NT2/D1 (cell line): ENCODE data around the gene METAP1D.

ENCODE experiments used
- DNase-seq: peaks from one replicate; pipeline ENCODE4 v3.0.0-alpha.2; 2011; ENCODE audit warnings: low read depth, low spot score
- H3K27me3 ChIP-seq: 2 replicates; pipeline ENCODE4 v1.6.0; 2011; ENCODE audit warnings: mild to moderate bottlenecking; ENCODE audit not compliant: insufficient read length, insufficient read depth
- H3K36me3 ChIP-seq: 2 replicates; pipeline ENCODE4 v1.6.1; 2011; ENCODE audit warnings: mild to moderate bottlenecking, low read length, mixed read lengths; ENCODE audit not compliant: insufficient read depth, insufficient read length
- H3K4me1 ChIP-seq: 2 replicates; pipeline ENCODE4 v1.5.1; 2011; ENCODE audit not compliant: insufficient read depth, insufficient read length
- H3K4me3 ChIP-seq: 2 replicates; pipeline ENCODE4 v1.5.1; 2011; ENCODE audit warnings: low read depth; ENCODE audit not compliant: insufficient read length
- H3K9ac ChIP-seq: 2 replicates; pipeline ENCODE4 v1.6.0; 2011; ENCODE audit warnings: low read depth; ENCODE audit not compliant: insufficient read length
- H3K9me3 ChIP-seq: 2 replicates; pipeline ENCODE4 v1.5.1; 2011; ENCODE audit warnings: mild to moderate bottlenecking, low read length; ENCODE audit not compliant: insufficient read depth
- SUZ12 ChIP-seq: IDR thresholded peaks from 2 replicates; pipeline ENCODE4 v1.6.1; 2011; ENCODE audit not compliant: insufficient read length, insufficient read depth; ENCODE audit errors: extremely low read depth
- YY1 ChIP-seq: IDR thresholded peaks from 2 replicates; pipeline ENCODE4 v1.6.1; 2011; ENCODE audit not compliant: insufficient read length, insufficient read depth
- ZNF274 ChIP-seq: IDR thresholded peaks from 2 replicates; pipeline ENCODE4 v1.6.1; 2011; ENCODE audit warnings: mild to moderate bottlenecking, low read depth, low read length

METAP1D gene

GRCh38 chr2:171999161-171999560 is 592 bp upstream of the METAP1D start:
- Histone ChIP-seq H3K9me3 (no peaks in the 10 kb centered on the region), H3K27me3 (peaks cover 19% of the 10 kb centered on the region), H3K36me3 (peaks cover 5% of the 10 kb centered on the region), H3K4me3 (peak overlapping the region; percentile 86), H3K9ac (peak overlapping the region; percentile 76), H3K4me1 (no peaks in the 10 kb centered on the region)
- no peak for DNase-seq
- no peak for TF ChIP-seq YY1
- no peak for TF ChIP-seq SUZ12

GRCh38 chr2:172000696-172001361 is 1.1 kb downstream of the METAP1D start:
- Histone ChIP-seq H3K9me3 (no peaks in the 10 kb centered on the region), H3K36me3 (peaks cover 8% of the 10 kb centered on the region), H3K9ac (peak overlapping the region; percentile 97), H3K4me1 (no peaks in the 10 kb centered on the region), H3K27me3 (peaks cover 19% of the 10 kb centered on the region), H3K4me3 (peak overlapping the region; percentile 86)
- no peak for DNase-seq
- TF ChIP-seq YY1 (no peak), SUZ12 (no peak), ZNF274 (no peak)

DNA sequence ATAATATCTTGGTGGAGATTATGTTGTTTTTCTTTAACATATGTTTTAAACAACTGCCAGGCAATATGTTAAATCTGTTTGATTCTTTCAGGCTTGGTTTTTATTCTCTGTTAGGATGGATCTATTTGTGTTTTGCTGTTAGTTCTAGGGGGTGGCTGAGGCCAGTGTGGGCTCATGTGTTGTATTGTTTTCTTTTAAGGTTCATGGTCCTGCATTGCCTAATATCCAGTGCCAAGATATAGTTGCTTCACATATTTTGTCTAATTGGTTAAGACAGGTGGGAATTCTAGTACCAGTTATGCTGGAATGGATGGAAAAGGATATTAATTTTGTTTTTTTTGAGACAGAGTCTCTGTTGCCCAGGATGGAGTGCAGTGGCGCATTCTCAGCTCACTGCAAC is 7.6 kb downstream of the METAP1D start:
- Histone ChIP-seq H3K4me1 (no peaks in the 10 kb centered on the region), H3K9ac (no peak overlapping the region), H3K27me3 (no peaks in the 10 kb centered on the region), H3K4me3 (no peak overlapping the region), H3K36me3 (peaks cover 8% of the 10 kb centered on the region), H3K9me3 (no peaks in the 10 kb centered on the region)
- no peak for DNase-seq
- TF ChIP-seq YY1 (no peak), SUZ12 (no peak), ZNF274 (no peak)

DNA sequence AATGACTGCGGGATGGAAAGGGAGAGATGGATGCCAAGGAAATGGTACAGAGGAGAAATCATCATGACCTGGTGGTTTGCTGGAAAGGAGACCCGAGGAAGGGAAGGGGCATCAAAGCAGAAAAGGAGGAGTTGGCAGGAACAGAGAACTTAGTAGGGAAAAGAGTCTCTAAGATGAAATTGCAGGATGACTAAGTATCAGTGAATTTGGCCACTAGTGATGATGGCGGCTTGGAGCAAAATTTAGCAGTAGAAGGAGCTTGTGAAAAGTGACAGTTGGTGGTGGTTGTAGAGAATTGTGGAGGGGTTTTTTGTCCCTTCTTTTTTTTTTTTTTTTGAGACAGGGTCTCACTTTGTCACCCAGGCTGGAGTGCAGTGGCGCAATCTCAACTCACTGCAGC is 10.1 kb downstream of the METAP1D start:
- no peak for DNase-seq
- Histone ChIP-seq H3K4me1 (peaks cover 5% of the 10 kb centered on the region), H3K9me3 (no peaks in the 10 kb centered on the region), H3K36me3 (peaks cover 1% of the 10 kb centered on the region), H3K9ac (no peak overlapping the region), H3K27me3 (no peaks in the 10 kb centered on the region), H3K4me3 (no peak overlapping the region)
- TF ChIP-seq ZNF274 = no peak
- no peak for TF ChIP-seq SUZ12
- no peak for TF ChIP-seq YY1

GRCh38 chr2:172011812-172012575 is 12.2 kb downstream of the METAP1D start:
- no peak overlapping the region for H3K9ac ChIP-seq
- H3K36me3 ChIP-seq = no peaks in the 10 kb centered on the region
- no peak for DNase-seq
- no peaks in the 10 kb centered on the region for H3K27me3 ChIP-seq
- H3K4me3 ChIP-seq = no peak overlapping the region
- TF ChIP-seq YY1 (no peak), SUZ12 (no peak), ZNF274 (no peak)
- H3K9me3 ChIP-seq = no peaks in the 10 kb centered on the region
- peaks cover 5% of the 10 kb centered on the region for H3K4me1 ChIP-seq

DNA sequence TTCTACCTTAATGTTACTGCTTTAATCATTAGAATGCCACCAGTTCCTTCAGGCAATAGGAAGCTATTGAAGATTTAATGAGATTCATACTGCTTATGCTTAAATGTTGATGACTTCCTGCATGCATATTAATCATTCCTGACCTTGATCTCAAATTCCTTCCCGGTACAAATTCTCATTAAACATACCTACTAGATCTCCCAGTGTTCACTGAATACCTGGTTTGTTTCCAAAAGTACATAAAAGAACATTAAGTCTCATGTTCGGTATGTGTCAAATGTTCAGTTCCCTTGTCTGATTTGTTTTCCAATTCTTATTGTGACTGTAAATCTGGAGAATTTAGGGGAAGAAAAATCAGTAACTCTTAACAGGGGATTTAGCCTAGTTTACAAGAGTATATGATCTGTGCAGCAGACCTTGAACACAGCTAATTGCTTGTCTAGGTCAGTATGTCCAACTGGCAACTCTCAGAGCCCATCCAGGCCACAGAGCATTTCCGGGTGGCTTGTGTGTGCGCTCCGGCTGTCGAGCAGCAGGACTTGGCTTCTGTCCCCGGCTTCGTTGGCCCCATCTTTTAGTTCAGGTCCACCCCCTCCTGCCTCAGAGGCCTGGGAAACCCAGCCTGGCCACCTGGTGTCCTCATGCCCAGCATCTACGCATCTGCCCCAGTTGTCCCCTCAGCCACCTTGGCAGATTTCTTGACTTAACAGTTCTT is 13.1 kb downstream of the METAP1D start:
- Histone ChIP-seq H3K9me3 (no peaks in the 10 kb centered on the region), H3K4me3 (no peak overlapping the region), H3K4me1 (peaks cover 5% of the 10 kb centered on the region), H3K36me3 (no peaks in the 10 kb centered on the region), H3K27me3 (no peaks in the 10 kb centered on the region), H3K9ac (no peak overlapping the region)
- no peak for DNase-seq
- no peak for TF ChIP-seq YY1
- no peak for TF ChIP-seq SUZ12
- TF ChIP-seq ZNF274 = no peak

DNA sequence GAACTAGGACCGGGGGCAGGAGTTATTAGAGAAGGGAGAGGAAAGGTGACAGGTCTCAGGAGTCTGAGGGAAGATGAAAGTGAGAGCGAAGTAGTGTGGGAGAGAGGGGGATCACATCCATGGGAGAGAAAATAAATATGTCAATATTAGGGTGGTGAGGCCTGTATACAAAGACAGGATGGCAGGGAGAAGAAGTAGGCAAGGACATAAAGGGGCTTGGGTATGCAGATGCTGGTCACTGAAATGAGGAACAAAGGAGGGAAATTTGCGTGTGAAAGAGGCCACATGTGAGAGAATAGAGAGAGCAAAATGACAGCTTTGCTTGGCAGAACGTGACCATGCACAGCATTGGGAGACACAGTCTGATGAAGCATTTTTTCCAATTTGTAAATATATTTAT is 13.6 kb downstream of the METAP1D start:
- peak; percentile 22 for DNase-seq
- Histone ChIP-seq H3K9ac (no peak overlapping the region), H3K36me3 (no peaks in the 10 kb centered on the region), H3K4me3 (no peak overlapping the region), H3K27me3 (no peaks in the 10 kb centered on the region), H3K9me3 (no peaks in the 10 kb centered on the region), H3K4me1 (peaks cover 5% of the 10 kb centered on the region)
- TF ChIP-seq ZNF274 (no peak), YY1 (no peak), SUZ12 (no peak)
